GM19452 (cell line): ENCODE data around the gene MRPL1.

Experiments used
- ATAC-seq: cut with Tn5 transposase; IDR thresholded peaks from one replicate; pipeline ENCODE4 v1.9.1; 2021; ENCODE audit not compliant: unreplicated experiment

MRPL1 gene

GRCh38 chr4:77862478-77863216 lies at the start of gene MRPL1:
TSS of gene MRPL1 (plus strand) at chr4:77862830. CDS start at chr4:77862849, 19 bp downstream.
- peak; percentile 83 for ATAC-seq

GRCh38 chr4:77815636-77816035 lies 47.0 kb upstream of the MRPL1 start:
- no peak for ATAC-seq

- no peak for ATAC-seq
These were observed 46.1 kb upstream of the MRPL1 start for GRCh38 chr4:77816546-77816945.

GRCh38 chr4:77817304-77818072 lies 45.1 kb upstream of the MRPL1 start:
- no peak for ATAC-seq

GRCh38 chr4:77818073-77818601 lies 44.5 kb upstream of the MRPL1 start:
- peak; percentile 21 for ATAC-seq

DNA sequence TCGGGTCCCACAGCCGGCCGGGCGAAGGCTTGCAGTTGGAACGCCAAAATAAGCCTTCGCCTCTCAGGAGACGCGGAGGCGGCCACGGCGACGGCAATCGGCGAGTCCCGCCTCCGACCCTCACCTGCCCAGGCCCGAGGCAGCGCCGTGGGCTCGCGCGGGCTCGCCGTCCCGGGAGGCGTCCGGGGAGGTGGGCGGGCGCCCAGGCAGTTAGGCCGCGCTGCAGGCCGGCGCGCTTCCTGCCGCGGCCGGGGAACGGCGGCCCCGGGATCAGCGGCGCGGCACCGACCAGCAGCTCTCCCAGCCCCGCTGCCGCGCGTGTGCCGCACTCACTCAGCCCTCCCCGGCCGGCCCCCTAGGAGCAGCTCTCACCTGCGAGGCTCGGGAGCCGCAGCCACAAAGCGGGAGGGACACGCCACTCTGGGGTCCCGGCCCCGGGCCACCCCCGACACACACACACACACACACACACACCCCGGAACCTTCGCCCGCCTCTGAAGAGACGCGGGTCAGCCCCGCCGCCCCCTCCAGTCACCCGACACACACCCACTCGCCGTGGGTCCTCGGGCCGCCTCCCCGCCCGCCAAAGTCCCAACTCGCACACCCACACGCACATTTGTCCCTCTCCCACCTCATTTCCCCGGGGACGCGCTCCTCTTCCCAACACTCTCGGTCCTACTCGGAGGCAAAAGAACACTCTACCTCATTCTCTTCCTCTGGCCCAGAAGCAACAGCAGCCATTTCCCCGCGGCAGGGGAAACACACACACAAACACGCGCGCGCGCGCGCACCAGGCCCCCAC lies 43.8 kb upstream of the MRPL1 start, which contains the start of gene CNOT6L:
Gene CNOT6L (minus strand): TSS at position 767 of the 802 bp plus-strand sequence. CDS start 60 bp downstream, at position 707.
- ATAC-seq = peak; percentile 30

- peak; percentile 15 for ATAC-seq
These were observed 43.2 kb upstream of the MRPL1 start for GRCh38 chr4:77819404-77819842.

GRCh38 chr4:77819843-77820648 lies 42.6 kb upstream of the MRPL1 start:
- peak; percentile 74 for ATAC-seq

DNA sequence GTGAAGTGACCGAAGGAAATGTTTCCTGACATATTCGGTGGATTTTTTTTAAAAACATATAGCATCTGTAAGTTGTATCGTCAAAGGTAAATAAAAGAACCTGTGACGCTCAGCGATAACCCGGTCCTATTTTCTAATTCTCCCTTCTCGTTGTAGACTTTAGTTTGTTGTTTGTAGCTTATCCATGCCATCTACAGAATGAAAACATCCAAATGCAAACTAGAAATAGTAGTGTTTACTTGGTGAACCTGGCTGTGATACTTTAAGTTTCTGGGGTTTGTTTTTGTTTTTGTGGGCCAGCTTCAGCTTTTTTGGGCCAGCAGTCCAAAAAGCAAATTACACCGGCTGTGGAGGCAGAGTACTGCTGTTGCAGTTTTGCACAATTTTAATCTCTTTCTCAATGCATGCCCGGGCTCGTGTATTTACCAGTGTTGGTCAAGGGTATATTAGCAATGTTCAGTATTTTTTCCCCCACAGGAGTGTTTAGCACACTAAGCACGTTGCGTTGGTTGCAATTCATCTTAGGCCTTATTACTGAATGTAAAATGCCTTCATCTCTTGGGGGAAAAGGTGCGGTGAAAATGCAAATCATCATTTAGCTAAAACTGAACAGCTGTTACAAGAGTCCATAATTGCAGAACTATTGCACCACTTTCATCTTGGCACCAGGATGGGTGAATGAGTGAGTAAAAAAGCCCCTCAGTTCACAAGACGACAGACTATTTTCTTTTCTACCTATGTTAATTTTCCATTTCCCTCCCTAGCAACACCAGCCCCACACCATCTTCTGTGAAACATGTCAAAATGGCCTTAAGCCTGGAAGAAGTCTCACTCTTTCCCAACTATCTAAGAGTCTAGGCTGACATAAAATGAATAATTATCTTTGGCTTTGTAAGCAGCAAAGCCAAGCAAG lies 41.7 kb upstream of the MRPL1 start:
- ATAC-seq = no peak

DNA sequence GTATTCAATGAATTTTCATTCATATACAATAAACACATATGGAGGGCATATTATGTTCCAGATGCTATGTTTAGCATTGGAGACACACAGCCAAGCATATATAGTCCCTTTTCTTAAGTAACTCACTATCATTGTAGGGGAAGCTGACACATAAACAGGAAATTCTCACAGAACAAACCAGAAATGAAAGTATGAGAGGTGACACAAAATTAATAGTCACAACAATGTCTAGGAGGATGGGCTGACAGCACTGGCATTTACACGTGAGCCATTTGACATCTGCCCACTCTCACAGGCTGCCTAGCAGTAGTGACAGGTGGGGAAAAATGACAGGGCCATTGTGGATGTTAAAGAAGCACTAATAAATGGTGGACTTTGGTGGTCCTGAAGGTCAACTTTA lies 40.9 kb upstream of the MRPL1 start:
- ATAC-seq = no peak

GRCh38 chr4:77826275-77826674 lies 36.4 kb upstream of the MRPL1 start:
- no peak for ATAC-seq

DNA sequence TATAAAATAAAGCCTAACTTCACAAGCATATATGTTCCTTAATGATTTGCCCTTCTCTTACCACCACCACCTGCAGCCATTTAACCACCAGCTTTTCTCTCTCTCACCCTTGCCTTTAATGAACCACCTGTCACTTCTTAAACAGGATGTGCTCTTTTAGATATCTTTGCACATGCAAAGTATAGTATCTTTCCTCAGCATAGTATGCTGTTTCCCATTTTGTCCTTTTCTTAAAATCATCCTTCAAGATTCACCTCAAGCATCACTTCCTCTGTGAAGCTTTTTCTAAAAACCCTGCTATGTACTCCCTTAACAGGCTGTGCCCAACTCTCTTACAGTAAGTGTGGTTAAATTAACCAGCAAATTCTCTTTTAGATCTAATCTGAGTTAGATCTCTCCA lies 35.3 kb upstream of the MRPL1 start:
- peak; percentile 67 for ATAC-seq

DNA sequence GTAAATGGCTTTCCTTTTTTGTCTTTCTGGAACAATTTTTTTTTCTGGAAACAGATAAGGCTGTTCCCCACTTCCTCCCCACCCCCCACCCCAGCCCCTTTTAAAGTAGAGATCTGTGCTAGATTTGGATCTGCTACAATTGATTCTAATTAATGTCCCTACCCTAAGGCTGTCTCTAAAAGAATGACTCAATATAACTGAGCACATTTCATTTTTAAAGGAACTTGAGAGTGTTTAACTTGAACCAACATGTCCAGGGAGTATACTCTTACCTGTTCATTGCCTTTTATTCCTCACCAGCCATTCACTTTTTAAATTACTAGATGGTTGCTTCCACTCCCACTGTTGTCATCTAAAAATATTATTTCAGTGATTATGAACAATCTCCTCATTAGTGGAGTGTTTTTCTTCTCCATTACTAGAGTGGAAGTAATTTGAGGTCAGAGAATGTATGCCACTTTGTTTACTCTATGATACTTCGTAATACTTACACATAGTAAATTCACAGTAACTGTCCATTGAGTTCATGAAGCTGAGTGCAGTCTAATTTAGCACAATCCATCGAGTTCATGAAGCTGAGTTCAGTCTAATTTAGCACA lies 29.4 kb upstream of the MRPL1 start:
- no peak for ATAC-seq

- no peak for ATAC-seq
These were observed 28.2 kb upstream of the MRPL1 start for GRCh38 chr4:77834403-77834802.

DNA sequence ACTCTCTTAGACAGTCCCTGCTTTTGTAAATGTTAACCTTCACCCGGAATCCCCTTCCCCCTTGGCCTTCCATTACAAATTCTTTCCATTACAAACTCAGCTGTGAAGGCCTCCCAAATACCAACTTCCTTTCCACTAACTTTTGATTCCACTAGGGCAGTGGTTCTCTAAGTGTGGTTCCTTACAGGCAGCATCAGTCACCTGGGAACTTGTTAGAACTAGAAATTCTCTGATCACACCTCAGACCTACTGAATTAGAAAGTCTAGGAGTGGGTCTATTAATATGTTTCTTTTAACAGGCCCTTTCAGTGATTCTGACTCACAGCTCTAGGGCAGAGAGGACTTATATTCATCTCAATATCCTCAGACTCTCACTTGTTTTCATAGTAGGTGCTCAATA lies 19.0 kb upstream of the MRPL1 start:
- no peak for ATAC-seq

DNA sequence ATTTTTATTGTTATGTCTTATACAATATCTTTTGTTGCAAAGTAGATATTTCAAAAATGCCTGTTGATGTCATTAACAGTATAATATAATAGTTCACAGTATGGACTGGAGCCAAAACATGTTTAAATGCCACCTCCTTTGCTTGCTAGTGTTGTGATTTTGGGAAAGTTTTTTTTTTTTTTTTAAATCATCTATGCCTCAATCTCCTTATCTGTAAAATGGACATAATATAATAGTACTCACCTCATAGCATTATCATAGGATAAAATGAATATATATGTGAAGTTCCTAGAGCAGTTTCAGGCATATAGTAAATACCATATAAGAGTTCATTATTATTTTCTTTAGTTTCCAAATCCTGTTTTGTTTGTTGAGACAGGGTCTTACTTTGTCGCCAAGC lies 18.3 kb upstream of the MRPL1 start:
- ATAC-seq = no peak

- ATAC-seq = no peak
These were observed 17.2 kb upstream of the MRPL1 start for GRCh38 chr4:77845400-77845799.

- ATAC-seq = no peak
These were observed 16.7 kb upstream of the MRPL1 start for GRCh38 chr4:77845929-77846328.

- no peak for ATAC-seq
These were observed 14.1 kb upstream of the MRPL1 start for GRCh38 chr4:77848508-77848907.
